Activated CD4-positive, alpha-beta T cell treated with anti-CD3 and anti-CD28 coated beads, Interleukin-2, Interleukin-6, amounts not matched to agents 100 ng/mL and 50 ng/mL, durations not matched to agents 16 hours and 8 hours (primary cell): ENCODE measurements around the gene ARL14EP.
A peak's percentile ranks its signal among the peaks of the same experiment; 100 is the strongest.

Experiments used
- DNase-seq: peaks from one replicate; pipeline ENCODE4 v3.0.0-alpha.2; 2020

The ARL14EP gene

GRCh38 chr11:30322826-30323710, at the start of gene ARL14EP:
Gene ARL14EP (plus strand): TSS chr11:30323104. CDS start chr11:30330949, 7,845 bp downstream.
- DNase-seq, result peak; percentile 94

GRCh38 chr11:30277176-30277575, 45.7 kb upstream of the ARL14EP start:
- DNase-seq, result no peak

- DNase-seq, result no peak
These were observed 43.1 kb upstream of the ARL14EP start for GRCh38 chr11:30279796-30280195.

- DNase-seq, result peak; percentile 1
These were observed 41.2 kb upstream of the ARL14EP start for GRCh38 chr11:30281476-30282288.

GRCh38 chr11:30282289-30282631, 40.6 kb upstream of the ARL14EP start:
- peak; percentile 44 for DNase-seq

GRCh38 chr11:30284836-30285235, 38.1 kb upstream of the ARL14EP start:
- no peak for DNase-seq

- no peak for DNase-seq
These were observed 37.3 kb upstream of the ARL14EP start for GRCh38 chr11:30285416-30286121.

- DNase-seq, result no peak
These were observed 31.6 kb upstream of the ARL14EP start for GRCh38 chr11:30291331-30291730.

- no peak for DNase-seq
These were observed 30.4 kb upstream of the ARL14EP start for GRCh38 chr11:30292545-30292944.

GRCh38 chr11:30295178-30295885, 27.6 kb upstream of the ARL14EP start:
- no peak for DNase-seq

GRCh38 chr11:30304620-30305019, 18.3 kb upstream of the ARL14EP start:
- no peak for DNase-seq

GRCh38 chr11:30310623-30311022, 12.3 kb upstream of the ARL14EP start:
- no peak for DNase-seq

GRCh38 chr11:30311189-30311588, 11.7 kb upstream of the ARL14EP start:
- no peak for DNase-seq

GRCh38 chr11:30312243-30312642, 10.7 kb upstream of the ARL14EP start:
- no peak for DNase-seq

GRCh38 chr11:30313580-30313979, 9.3 kb upstream of the ARL14EP start:
- no peak for DNase-seq

- DNase-seq, result no peak
These were observed 8.3 kb upstream of the ARL14EP start for GRCh38 chr11:30314625-30315024.

- no peak for DNase-seq
These were observed 6.7 kb upstream of the ARL14EP start for GRCh38 chr11:30316237-30316636.

GRCh38 chr11:30317030-30317429, 5.9 kb upstream of the ARL14EP start:
- DNase-seq, result no peak

GRCh38 chr11:30321321-30321720, 1.6 kb upstream of the ARL14EP start:
- no peak for DNase-seq

- DNase-seq, result no peak
These were observed 713 bp upstream of the ARL14EP start for GRCh38 chr11:30322191-30322590.

GRCh38 chr11:30326114-30326778, 3.3 kb downstream of the ARL14EP start:
- no peak for DNase-seq

GRCh38 chr11:30326906-30327305, 4.0 kb downstream of the ARL14EP start:
- peak; percentile 7 for DNase-seq
